H9 (cell line): ENCODE measurements around the gene COL5A2. TPM values are rescaled to one million over a fixed set of nuclear protein-coding genes. Genes with fewer than 3 reads are reported as not detected.
A peak's percentile ranks its signal among the peaks of the same experiment; 100 is the strongest.

Source experiments
- DNase-seq: peaks from one replicate; pipeline ENCODE4 v3.0.0-alpha.2; 2017
- H2AFZ ChIP-seq: one replicate; pipeline ENCODE4 v1.6.1; 2013; ENCODE audit warnings: mild to moderate bottlenecking, low read length, control low read depth, moderate library complexity
- H2AK5ac ChIP-seq: 2 replicates; pipeline ENCODE4 v1.6.1; 2013; ENCODE audit warnings: low read length, control low read depth, mixed read lengths; ENCODE audit not compliant: insufficient read length
- H2BK120ac ChIP-seq: one replicate; pipeline ENCODE4 v1.6.1; 2013; ENCODE audit warnings: low read depth, mild to moderate bottlenecking, low read length, control low read depth, inconsistent platforms; ENCODE audit not compliant: poor library complexity, severe bottlenecking
- H2BK12ac ChIP-seq: 2 replicates; pipeline ENCODE4 v1.6.1; 2013; ENCODE audit warnings: low read length, control low read depth, mixed read lengths, low read depth; ENCODE audit not compliant: insufficient read length
- H2BK15ac ChIP-seq: 2 replicates; pipeline ENCODE4 v1.6.1; 2013; ENCODE audit warnings: low read depth, low read length, control low read depth
- H2BK20ac ChIP-seq: one replicate; pipeline ENCODE4 v1.6.1; 2013; ENCODE audit warnings: low read depth, mild to moderate bottlenecking, low read length, control low read depth, inconsistent platforms; ENCODE audit not compliant: poor library complexity, severe bottlenecking
- H2BK5ac ChIP-seq: 2 replicates; pipeline ENCODE4 v1.6.1; 2013; ENCODE audit warnings: low read length, control low read depth, mixed read lengths; ENCODE audit not compliant: insufficient read length
- H3K14ac ChIP-seq: 2 replicates; pipeline ENCODE4 v1.6.1; 2013; ENCODE audit warnings: low read length, control low read depth; ENCODE audit not compliant: insufficient read depth
- H3K18ac ChIP-seq: 2 replicates; pipeline ENCODE4 v1.6.1; 2013; ENCODE audit warnings: low read depth, mild to moderate bottlenecking, mixed read lengths, low read length, control low read depth; ENCODE audit not compliant: insufficient read length
- H3K23ac ChIP-seq: 2 replicates; pipeline ENCODE4 v1.6.1; 2013; ENCODE audit warnings: low read length, control low read depth, mixed read lengths, low read depth; ENCODE audit not compliant: insufficient read length
- H3K23me2 ChIP-seq: 2 replicates; pipeline ENCODE4 v1.6.1; 2013; ENCODE audit warnings: low read depth, mild to moderate bottlenecking, mixed read lengths, low read length, control low read depth; ENCODE audit not compliant: insufficient read length, poor library complexity, severe bottlenecking
- H3K27ac ChIP-seq: 2 replicates; pipeline ENCODE4 v1.5.1; 2013; ENCODE audit warnings: low read length, control low read depth, mixed read lengths, low read depth; ENCODE audit not compliant: insufficient read length
- H3K27me3 ChIP-seq: 2 replicates; pipeline ENCODE4 v1.6.1; 2013; ENCODE audit warnings: low read length, control low read depth, inconsistent platforms; ENCODE audit not compliant: insufficient read depth
- H3K4ac ChIP-seq: 2 replicates; pipeline ENCODE4 v1.6.1; 2013; ENCODE audit warnings: low read depth, mild to moderate bottlenecking, control low read depth, inconsistent platforms, low read length, moderate library complexity
- H3K4me1 ChIP-seq: 2 replicates; pipeline ENCODE4 v1.6.1; 2013; ENCODE audit warnings: low read length, control low read depth, inconsistent platforms; ENCODE audit not compliant: insufficient read depth
- H3K4me2 ChIP-seq: 2 replicates; pipeline ENCODE4 v1.6.1; 2013; ENCODE audit warnings: low read length, control low read depth, mixed read lengths; ENCODE audit not compliant: insufficient read length, insufficient read depth
- H3K56ac ChIP-seq: 2 replicates; pipeline ENCODE4 v1.6.1; 2013; ENCODE audit warnings: low read depth, mild to moderate bottlenecking, mixed read lengths, low read length, control low read depth; ENCODE audit not compliant: insufficient read length
- H3K79me1 ChIP-seq: 2 replicates; pipeline ENCODE4 v1.6.1; 2013; ENCODE audit warnings: low read depth, mild to moderate bottlenecking, moderate library complexity, low read length, control low read depth, inconsistent platforms; ENCODE audit not compliant: insufficient read depth, poor library complexity, severe bottlenecking
- H3K79me2 ChIP-seq: 2 replicates; pipeline ENCODE4 v1.6.1; 2013; ENCODE audit warnings: low read length, control low read depth, inconsistent platforms; ENCODE audit not compliant: insufficient read depth
- H3K9ac ChIP-seq: 2 replicates; pipeline ENCODE4 v1.6.1; 2013; ENCODE audit warnings: low read length, control low read depth, mixed read lengths; ENCODE audit not compliant: insufficient read length; ENCODE audit errors: extremely low read depth
- H3K9me3 ChIP-seq: one replicate; pipeline ENCODE4 v1.6.1; 2013; ENCODE audit warnings: low read depth, low read length, inconsistent platforms; ENCODE audit not compliant: control insufficient read depth
- H3T11ph ChIP-seq: one replicate; pipeline ENCODE4 v1.6.1; 2013; ENCODE audit warnings: mild to moderate bottlenecking, low read length, control low read depth, inconsistent platforms
- H4K20me1 ChIP-seq: one replicate; pipeline ENCODE4 v1.6.1; 2013; ENCODE audit not compliant: control insufficient read depth, insufficient read length, insufficient read depth
- H4K5ac ChIP-seq: 2 replicates; pipeline ENCODE4 v1.6.1; 2013; ENCODE audit warnings: low read depth, mild to moderate bottlenecking, mixed read lengths, low read length, control low read depth; ENCODE audit not compliant: insufficient read length
- H4K8ac ChIP-seq: replicated peaks from 2 replicates; pipeline ENCODE4 v1.6.1; 2013; ENCODE audit warnings: low read length, control low read depth, mixed read lengths, low read depth; ENCODE audit not compliant: insufficient read length
- H4K91ac ChIP-seq: 2 replicates; pipeline ENCODE4 v1.6.1; 2013; ENCODE audit warnings: low read depth, mild to moderate bottlenecking, moderate library complexity, mixed read lengths, low read length, control low read depth; ENCODE audit not compliant: insufficient read length
- H3K27ac Mint-ChIP-seq, 3 experiments: 2 replicates in 2 of 3; 3 replicates in 1 of 3; pipeline ENCODE4 v1.8.0; 2020 to 2021; ENCODE audit warnings: mixed read lengths in 3 of 3, mild to moderate bottlenecking in 1 of 3, moderate library complexity in 1 of 3
- H3K27me3 Mint-ChIP-seq: 2 replicates; pipeline ENCODE4 v1.8.0; 2021; ENCODE audit warnings: low read depth, mild to moderate bottlenecking, moderate library complexity, mixed read lengths
- H3K36me3 Mint-ChIP-seq, 3 experiments: 2 replicates in 2 of 3; 3 replicates in 1 of 3; pipeline ENCODE4 v1.8.0; 2020 to 2021; ENCODE audit warnings: low read depth in 3 of 3, mixed read lengths in 3 of 3; ENCODE audit not compliant: insufficient read depth in 1 of 3
- H3K4me1 Mint-ChIP-seq, 2 experiments: 2 replicates each; pipeline ENCODE4 v1.8.0; 2020; ENCODE audit warnings: mixed read lengths in 2 of 2
- H3K4me3 Mint-ChIP-seq, 2 experiments: 2 replicates in 1 of 2; 3 replicates in 1 of 2; pipeline ENCODE4 v1.8.0; 2020 to 2021; ENCODE audit warnings: mild to moderate bottlenecking in 2 of 2, mixed read lengths in 2 of 2, moderate library complexity in 1 of 2
- H3K9me3 Mint-ChIP-seq, 2 experiments: 2 replicates in 1 of 2; 3 replicates in 1 of 2; pipeline ENCODE4 v1.8.0; 2020; ENCODE audit warnings: mild to moderate bottlenecking in 2 of 2, mixed read lengths in 2 of 2, moderate library complexity in 1 of 2
- CTCF ChIP-seq: fragments of 200-600 bp; sonication (generic); conservative IDR thresholded peaks from 3 replicates; pipeline ENCODE4 v1.8.0; 2021; ENCODE audit warnings: antibody characterized with exemption, mild to moderate bottlenecking
- WGBS: extraction: QIAGEN DNeasy Blood & Tissue Kit; methylation state at CpG from one replicate; pipeline ENCODE4 v1.1.7; 2013; ENCODE audit warnings: missing lambda C conversion rate, low lambda C conversion rate, mixed read lengths; ENCODE audit not compliant: insufficient read length; ENCODE audit errors: extremely low coverage; 5-methylcytosine and 5-hydroxymethylcytosine counted together
- total RNA-seq: library from RNA; stranded (reverse); gene quantifications from 2 replicates; pipeline ENCODE4 v1.2.1, GENCODE V29; 2021

COL5A2 gene
- total RNA-seq, 1 experiment from 2014 or later = 10.5 TPM

GRCh38 chr2:189165656-189166380 lies 13.7 kb downstream of the COL5A2 start:
- peaks cover 23 to 29% of the 10 kb centered on the region in 2 experiments for H3K4me1 Mint-ChIP-seq
- Histone ChIP-seq H3K18ac (no peak overlapping the region), H2BK5ac (no peak overlapping the region), H3K56ac (no peak overlapping the region), H3K79me1 (no peaks in the 10 kb centered on the region), H3K14ac (no peak overlapping the region), H2AFZ (no peak overlapping the region), H2BK15ac (no peak overlapping the region), H2AK5ac (no peak overlapping the region), H4K20me1 (no peaks in the 10 kb centered on the region), H3K4me1 (peaks cover 3% of the 10 kb centered on the region; the same call in 1 of the 2 replicates), H3K27ac (no peak overlapping the region), H3K9ac (no peak overlapping the region), H3K23me2 (no peaks in the 10 kb centered on the region), H2BK12ac (no peak overlapping the region), H2BK120ac (no peak overlapping the region), H4K5ac (no peak overlapping the region), H3K79me2 (no peaks in the 10 kb centered on the region; the same call in 1 of the 2 replicates), H3K4ac (no peak overlapping the region), H3K9me3 (no peaks in the 10 kb centered on the region), H4K8ac (no peak overlapping the region), H3K4me2 (no peak overlapping the region), H2BK20ac (no peak overlapping the region), H3K27me3 (no peaks in the 10 kb centered on the region), H3K23ac (no peak overlapping the region), H3T11ph (no peak overlapping the region), H4K91ac (no peak overlapping the region)
- no peak for DNase-seq
- H3K36me3 Mint-ChIP-seq = no peaks in the 10 kb centered on the region
- H3K27ac Mint-ChIP-seq = peak overlapping the region in 1 of 3 experiments; percentile 14; a peak in 2 of 7 replicates
- no peaks in the 10 kb centered on the region; a peak in 1 of 5 replicates for H3K9me3 Mint-ChIP-seq
- no peaks in the 10 kb centered on the region for H3K27me3 Mint-ChIP-seq
- WGBS = no CpG with 5 or more reads among the region's 3 CpGs
- TF ChIP-seq CTCF = no peak
- no peak overlapping the region for H3K4me3 Mint-ChIP-seq
